GM19397 (cell line): ENCODE measurements around the gene ARHGEF7.
"Not testable (repeated sequence)": the region's sequence is repeated elsewhere in the genome, so short reads cannot be mapped to it uniquely, and the experiment has no call there.

ENCODE experiments used
- ATAC-seq: cut with Tn5 transposase; IDR thresholded peaks from one replicate; pipeline ENCODE4 v1.9.1; 2021; ENCODE audit warnings: mild to moderate bottlenecking, moderate library complexity; ENCODE audit not compliant: unreplicated experiment

ARHGEF7 gene

DNA sequence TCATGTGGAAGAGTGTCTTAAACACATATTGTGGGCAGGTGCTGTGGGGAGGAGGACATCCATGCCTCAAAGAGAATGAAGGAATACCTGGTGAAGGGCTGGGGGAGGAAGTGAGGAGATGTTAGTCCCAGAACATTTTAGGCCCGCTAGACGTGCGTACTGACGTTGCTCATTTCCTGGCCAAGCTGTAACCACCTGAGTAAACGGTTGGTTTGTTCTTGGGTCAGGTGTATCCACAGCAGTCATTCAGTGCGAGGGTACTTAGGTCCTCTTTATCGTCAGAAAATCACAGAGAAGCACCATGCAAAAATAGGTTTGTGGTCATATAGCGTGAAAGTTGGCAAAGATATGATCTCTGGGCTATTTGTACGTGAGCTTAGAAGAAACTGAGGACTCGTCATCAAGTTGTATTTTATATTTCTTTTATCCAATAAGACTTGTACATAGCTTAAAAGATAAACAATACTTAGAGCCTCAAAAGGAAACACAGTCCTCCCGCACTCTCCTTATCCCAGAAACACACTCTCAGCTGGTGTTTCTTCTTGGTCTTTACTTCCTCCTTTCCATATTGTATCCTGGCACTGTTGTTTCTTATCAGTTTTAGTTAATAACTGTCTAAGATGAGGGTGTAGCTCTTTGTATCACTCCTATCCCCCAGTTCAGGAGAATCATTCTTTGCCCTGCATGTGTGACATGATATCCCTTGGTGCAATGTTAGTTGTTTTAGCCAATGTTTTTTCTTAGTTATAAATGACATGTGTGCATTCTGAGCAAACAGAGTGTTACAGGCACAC is 52.0 kb downstream of the ARHGEF7 start:
- no peak for ATAC-seq

DNA sequence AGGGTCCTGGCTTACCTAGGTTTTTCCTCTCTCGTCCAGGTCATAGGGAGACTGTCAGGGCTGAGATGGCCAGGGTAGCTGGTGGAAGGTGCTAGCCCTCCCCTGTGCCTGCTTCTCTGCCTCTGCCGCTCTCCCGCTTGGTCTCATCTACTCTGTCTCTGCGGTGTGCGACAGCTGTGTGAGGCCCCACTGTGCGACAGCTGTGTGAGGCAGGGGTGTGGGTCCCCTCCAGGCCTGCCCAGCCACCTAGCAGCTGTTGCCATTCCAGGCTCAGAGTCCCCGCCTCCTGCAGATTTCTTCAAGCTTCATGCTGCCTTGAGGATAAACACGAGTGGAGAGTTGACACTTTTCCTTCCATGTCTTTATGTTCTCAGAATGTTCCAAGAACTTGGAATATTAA is 53.0 kb downstream of the ARHGEF7 start:
- ATAC-seq: no peak

DNA sequence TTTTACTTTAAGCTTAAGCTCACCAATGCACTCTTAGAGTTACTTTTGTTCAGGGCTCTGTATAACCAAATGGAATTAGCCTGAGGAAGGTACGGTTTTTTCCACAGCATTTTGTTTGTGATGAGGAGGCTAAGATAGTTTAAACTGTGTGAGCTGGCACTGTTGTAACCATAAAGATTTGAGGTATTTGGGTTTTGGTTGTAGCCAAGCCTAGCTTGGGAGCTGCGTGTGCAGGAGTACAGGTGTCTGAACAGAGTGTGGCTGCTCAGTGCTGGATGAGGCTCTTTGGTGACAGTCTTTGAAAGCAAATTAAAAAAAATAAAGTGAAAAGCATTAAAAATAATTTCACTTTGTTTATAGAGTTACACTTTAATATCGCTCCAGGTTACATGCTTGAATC is 56.0 kb downstream of the ARHGEF7 start:
- ATAC-seq: no peak

DNA sequence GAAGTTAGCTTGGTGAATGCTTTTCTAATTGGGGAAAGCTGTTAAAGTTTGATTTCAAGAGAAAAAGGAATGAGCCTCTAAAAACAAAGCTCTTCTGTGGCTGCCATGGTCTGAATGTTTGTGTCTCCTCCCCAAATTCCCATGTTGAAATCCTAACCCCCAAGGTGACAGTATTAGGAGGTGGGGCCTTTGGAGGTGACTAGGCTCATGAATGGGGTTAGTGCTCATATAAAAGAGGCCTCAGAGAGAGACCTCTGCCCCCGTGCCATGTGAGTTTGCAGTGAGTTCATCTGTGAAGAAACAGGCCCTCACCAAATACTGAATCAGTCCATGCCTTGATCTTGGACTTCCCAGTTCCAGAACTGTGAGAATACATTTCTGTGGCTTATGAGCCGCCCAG is 56.5 kb downstream of the ARHGEF7 start:
- no peak for ATAC-seq

DNA sequence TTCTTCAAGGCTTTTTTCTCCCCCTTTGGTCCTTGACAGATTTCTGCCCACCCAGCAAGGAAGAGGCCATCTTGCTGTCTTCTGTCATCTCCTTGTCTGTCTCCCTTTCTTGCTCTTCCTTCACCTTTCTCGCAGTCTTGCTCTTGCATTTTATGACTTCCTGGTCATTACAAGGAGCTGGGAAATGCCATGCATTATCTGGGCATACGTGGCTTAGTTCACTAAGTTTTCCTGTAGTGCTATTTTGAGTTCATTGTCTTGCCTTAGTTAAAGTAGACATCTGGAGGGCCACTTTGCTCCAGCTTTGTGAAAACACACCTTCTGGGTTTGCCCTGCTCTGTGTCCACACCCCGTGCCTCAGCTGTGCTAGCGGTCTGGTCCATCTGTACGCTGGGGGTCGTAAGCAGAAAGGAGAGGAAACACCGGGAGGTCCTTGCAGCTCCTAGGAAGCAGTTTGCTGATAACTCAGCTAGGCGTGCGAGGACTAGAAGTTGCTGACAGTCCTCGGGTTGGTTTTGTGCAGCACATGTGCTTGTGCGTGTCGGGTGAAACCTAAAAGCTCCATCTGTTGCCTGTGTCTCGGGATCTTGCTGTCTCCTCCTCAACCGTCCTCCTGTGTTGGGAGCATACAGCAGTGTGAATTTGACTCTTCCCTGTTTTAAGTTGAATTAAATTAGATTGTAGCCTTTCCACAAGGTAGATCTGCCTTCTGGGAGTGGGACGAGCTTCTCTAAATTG is 59.4 kb downstream of the ARHGEF7 start:
- no peak for ATAC-seq

DNA sequence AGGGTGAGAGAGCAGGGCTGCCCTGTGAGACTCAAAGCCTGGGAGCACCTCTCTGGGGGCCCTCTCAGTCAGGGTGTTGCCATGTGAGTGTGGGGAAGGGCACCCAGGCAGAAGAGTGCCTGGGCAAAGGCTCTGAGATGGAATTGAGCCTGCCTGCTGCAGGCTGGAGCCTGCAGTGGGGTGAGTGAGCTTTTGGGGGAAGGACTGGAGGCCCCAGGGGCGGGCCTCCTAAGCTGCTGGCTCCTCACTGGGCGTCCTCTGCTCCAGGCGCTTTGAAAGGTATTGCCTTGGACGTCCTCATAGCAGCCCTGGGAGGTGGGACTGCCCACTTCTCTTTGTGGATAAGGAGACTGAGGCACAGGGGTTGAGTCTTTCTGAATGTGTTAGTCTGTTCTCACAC is 60.3 kb downstream of the ARHGEF7 start:
- ATAC-seq: no peak

DNA sequence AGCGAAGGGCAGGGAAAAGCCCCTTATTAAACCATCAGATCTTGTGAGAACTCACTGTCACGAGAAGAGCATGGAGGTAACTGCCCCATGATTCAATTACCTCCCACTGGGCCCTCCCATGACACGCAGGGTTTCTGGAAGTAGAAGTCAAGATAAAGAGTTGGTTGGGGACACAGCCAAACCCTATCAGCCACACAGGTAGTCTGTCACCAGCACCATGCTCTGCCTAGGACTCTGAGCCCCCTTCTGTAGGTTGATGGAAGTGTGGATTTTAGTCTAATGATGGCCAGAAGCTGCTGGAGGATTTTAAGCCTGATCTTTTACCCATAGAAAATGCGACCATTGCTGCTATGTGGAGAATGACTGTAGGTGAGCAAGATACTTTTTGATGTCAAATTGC is 60.8 kb downstream of the ARHGEF7 start:
- ATAC-seq: no peak

DNA sequence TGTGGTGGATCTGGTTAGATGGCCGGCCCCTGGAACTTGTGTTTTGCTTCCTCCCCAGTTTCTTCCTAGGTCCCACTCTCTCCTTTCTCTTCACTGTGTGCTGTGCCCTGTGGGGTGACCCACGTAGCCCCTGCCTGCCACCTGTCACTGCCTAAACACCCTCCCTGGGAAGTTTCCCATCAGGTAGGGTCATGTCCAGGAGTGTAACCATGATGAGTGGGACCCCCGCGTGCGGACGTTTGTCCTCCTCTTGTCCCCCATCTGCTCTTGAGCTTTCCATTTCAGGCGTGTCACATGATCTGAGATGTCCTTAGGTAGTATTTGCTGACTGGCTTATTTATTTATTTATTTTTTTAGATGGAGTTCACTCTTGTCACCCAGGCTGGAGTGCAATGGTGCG is 61.3 kb downstream of the ARHGEF7 start:
- no peak for ATAC-seq

DNA sequence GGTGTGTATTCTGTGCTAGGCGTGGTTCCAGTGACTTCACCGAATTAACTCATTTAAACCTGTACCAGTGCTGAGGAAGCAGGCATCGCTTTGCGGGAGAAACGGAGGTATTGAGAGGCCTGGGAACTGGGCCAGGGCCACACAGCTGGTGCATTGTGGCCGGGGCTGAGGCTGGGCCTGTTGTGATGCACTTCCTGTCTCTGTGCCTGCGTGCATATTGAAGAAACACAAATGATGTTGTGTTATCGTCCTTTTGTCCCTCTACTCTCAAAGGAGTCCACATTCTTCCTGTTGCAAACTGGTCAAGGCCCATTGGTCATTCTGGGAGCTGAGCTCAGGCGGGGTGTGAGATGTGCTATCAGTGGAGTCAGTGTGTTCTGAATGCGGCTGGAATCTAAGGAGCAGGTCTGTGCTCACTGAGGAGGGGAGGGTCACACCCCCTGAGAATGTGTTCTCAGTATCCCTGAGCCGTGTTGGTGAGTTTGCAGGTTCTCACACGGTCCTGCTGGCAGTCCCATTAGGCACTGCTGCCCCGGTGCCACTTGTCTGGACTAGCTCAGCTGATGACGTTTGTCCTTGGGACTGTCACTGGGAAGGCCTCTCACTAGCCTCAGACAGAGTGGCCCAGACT is 62.1 kb downstream of the ARHGEF7 start:
- peak; percentile 71 for ATAC-seq

DNA sequence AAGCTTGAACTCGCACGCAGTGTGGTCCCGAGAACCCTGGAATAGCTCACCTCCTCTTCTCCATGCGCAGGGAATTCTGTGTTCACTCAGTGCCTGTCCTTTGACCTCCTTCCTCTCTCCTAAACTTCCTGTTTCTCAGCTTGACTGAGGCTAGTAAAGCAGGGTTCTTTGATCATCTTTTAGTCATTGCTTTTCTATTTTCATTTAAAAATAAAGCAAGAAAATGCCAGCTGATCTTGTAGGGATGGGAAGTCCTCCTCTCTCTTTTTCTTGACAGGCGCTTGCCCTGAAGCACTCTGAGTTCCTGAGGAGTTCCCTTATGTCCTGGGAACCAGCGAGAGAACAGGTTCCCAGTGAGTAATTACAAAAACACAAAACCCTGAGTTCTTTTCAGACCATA is 62.8 kb downstream of the ARHGEF7 start:
- ATAC-seq: no peak

DNA sequence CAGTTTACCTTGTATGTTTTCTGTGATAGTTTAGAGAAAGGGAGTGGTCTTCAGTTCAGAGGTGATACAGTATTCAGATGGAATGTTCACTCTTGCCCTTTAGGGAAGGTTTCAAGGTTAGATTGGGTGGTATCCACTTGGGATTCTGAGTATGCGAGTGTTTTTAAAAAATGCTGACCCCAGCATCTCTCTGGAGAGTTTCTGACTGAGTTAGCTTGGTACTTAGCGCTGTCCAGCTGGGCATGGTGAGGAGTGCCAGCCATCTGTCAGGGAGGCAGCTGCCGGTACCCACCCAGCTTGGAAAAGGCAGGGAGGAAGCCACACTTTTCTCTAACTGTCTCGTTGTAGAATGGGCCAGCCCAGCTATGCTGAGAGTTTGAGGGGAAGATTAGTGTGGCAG is 63.3 kb downstream of the ARHGEF7 start:
- no peak for ATAC-seq

DNA sequence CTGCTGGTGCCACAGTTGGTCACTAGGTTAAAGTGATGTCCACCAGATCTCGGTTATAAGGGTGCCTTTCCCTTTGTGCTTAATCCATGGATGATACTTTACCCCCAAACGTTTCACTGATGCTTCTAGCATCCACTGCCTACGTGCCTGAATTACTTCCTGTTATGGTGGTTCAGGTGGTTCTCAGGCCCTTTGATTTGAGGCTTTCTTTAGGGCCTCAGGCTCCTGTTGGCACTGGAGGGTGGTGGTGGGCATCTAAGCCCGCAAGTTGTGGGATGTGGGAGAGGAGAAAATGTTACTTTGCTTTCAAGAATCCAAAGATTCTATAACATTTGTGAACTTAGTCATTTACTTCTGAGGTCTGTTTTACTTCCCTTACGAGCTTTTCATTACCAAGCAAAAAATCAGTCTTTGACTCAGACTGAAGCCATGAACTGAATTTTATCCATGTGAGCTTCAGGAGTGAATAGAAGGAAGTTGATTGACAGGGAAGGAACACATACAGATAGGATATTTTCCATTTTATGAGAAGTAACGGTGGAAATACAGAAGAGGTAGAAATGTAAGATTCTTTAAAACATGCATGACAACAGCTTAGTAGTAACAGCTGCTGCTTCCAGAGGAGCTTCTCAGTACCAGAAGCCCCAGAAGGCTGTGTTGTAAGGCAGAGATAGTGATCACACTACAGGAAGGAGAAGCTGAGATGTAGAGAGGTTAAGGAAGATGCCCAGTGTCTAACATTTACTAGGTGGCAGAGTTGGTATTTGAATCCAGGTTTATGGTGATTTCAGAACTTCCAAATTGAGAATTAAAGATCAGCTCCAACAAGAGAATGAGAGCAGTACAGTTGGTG is 65.0 kb downstream of the ARHGEF7 start:
- no peak for ATAC-seq

DNA sequence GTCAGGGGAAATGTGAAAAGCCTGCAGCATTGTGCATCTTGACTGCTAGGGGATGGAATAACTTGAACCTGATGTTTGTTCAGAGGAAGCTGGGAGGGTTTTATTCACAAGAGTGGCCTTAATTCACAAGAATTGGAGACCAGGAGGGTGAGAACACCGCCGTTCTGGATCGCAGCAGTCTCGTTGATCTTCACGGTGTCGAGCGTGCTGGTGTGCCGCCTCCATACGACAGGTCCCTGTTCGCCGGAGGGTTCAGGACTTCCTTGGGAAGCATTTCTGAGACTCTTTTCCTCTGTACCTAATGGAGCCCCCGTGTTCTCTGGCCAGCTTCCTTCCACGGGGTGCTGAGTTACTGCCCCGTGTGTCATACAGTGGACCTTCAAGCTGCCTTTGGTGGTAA is 66.9 kb downstream of the ARHGEF7 start:
- no peak for ATAC-seq

DNA sequence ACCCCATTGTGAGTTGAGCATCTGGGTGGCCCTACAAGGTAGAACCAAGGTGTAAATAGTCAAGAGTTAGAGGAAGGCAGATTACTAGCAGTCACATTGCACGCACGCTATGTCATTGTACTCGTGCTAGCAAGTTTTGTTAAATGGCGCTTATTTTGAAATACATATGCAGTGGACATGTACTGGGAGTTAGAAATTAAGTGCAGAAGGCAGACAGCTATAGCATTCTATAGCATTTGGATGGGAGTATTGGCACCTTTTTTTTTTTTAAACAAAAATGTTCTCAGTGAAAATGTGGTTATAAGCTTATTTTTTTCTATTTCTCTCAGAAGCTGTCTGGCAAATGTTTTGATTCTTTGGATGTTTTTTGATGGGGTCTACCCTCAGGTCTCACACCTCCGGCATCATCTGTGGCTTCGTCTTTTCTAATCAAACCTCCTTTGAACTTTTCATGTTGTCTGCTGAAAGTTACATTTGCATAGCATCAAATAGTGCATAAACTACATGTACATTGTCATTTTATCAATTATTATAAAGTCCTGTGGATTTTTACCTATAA is 68.1 kb downstream of the ARHGEF7 start:
- no peak for ATAC-seq

DNA sequence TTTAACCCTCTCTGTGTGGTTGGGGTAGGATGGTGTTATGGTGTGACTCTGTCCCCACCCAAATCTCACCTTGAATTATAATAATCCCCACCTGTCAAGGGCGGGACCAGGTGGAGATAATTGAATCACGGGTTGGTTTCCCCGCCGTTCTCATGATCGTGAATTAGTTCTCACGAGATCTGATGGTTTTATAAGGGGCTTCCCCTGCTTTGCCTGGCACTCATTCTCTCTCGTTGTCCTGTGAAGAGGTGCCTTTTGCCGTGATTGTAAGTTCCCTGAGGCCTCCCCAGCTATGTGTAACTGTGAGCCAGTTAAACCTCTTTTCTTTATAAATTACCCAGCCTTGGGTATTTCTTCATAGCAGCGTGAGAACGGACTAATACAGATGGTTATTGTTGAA is 68.8 kb downstream of the ARHGEF7 start:
- ATAC-seq: no peak

DNA sequence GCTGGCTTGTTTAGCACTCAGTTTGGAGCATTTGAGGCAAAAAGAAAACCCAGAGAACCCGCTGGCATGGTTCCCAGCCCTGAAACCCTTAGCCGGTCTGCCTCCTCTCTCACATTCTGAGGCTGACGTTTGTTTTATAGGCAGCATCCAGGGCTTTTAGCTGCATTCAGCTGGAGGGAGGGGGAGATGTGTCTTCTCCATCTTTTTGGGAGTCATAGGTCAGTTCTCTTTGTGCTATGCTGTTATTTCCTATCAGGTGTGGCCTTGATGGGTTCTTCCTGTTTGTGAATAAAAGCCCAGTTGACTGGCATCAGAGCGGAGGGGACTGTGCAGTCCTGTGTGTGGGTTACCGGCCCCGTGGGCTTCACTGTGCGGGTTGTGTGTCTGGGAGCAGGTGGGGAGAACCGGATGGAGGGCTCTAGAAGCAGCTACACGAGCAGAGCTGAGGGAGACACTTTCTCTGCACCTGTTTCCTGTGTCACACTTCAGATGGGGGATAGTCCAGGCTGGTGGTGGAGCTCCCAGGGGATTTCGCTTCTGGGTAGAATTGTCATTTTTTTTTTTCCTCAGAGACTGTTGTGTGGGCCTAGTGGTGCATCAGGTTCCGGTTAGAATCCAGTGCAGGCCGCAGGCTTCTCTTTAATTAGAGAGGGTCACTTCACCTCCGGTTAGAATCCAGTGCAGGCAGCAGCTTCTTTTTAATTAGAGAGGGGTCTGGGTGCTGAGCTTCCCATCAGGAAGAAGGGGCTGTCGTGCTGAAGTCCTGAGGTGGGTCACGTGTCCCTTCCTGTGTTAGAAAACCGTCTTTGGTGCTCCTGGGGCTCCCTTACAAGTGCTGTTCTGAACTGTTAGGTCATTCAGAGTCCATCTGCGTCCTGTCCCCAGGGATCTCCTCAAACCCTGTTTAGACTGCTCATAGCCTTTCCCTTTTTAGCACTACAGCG is 69.6 kb downstream of the ARHGEF7 start:
- peak; percentile 88 for ATAC-seq

DNA sequence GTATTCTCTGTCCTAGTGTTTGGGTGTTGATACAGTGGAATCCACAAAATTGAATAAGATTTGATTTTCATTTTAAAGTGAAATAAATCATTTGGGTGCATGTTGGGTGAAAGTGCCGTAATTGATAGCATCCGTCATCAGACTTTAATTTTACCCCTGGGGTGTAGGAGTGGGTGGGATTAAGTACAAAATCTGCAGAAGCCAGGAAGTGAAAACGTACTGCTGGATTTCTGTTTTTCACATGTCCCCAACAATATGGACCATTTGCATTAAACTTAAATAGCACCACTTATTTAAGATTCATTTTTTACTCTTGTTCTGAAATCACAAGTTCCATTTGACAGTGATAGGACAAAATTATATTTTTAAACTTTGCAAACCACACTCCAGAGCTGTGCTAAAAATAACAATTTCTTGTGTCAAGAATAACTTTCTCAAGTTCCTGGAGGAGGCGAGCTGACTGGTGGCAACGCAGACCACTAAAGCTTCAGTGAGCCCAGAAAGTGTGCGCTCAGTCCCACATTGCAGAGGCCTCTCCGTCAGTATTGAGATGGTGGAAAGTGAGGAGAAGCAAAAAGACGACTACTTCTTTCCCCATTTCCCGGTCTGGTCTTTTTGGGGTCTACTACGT is 71.3 kb downstream of the ARHGEF7 start:
- ATAC-seq: no peak

DNA sequence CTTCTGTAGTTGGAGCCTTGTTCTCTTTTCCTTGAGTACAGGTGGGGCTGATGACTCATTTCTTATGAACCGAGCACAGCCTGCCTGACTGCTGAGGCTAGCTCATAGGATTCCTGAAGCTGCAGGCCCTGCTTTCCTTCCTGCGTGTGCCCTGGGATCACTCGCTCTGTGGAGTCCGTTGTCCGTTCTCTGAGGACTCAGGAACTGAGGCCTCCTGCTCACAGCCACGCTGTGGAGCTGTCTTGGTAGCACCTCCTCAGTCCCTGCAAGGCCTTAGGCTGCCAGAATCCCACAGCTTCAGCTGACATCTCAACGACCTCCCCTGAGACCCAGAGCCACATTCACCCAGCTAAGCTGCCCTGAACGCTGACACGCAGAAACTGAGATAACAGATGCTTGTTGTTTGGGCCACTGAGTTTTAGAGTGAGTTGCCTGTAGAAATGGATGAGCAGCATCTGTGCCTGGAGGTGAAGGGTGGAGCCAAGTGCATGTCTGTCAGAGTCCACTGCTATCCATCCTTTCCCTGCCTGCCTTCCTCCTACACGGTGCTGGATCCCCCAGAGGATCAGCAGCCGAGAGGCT is 72.9 kb downstream of the ARHGEF7 start:
- ATAC-seq: no peak

DNA sequence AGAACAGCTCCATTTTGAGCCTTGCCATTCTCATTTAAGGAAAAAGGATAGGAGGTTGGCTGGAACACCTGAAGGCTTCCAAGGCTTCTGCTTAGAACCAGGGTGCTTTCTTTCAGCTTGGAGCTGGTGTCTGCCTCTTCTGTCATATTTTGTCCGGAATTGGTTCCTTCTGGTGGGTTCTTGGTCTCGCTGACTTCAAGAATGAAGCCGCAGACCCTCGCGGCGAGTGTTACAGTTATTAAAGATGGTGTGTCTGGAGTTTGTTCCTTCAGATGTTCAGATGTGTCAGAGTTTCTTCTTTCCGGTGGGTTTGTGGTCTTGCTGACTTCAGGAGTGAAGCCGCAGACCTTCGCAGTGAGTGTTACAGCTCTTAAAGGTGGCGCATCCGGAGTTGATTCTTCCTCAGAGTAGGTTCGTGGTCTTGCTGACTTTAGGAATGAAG is 74.0 kb downstream of the ARHGEF7 start:
- ATAC-seq: not testable (repeated sequence)
